Islet of Langerhans (tissue), 1 donor: ENCODE data around the gene TCP10L.
"Not testable (repeated sequence)": the region's sequence is repeated elsewhere in the genome, so short reads cannot be mapped to it uniquely, and the experiment has no call there.

Experiments
- FAIRE-seq: peaks from one replicate; lab custom pipeline; 2011; peaks lifted over from hg19 to GRCh38; lab: Jason Lieb, UNC

The TCP10L gene

DNA sequence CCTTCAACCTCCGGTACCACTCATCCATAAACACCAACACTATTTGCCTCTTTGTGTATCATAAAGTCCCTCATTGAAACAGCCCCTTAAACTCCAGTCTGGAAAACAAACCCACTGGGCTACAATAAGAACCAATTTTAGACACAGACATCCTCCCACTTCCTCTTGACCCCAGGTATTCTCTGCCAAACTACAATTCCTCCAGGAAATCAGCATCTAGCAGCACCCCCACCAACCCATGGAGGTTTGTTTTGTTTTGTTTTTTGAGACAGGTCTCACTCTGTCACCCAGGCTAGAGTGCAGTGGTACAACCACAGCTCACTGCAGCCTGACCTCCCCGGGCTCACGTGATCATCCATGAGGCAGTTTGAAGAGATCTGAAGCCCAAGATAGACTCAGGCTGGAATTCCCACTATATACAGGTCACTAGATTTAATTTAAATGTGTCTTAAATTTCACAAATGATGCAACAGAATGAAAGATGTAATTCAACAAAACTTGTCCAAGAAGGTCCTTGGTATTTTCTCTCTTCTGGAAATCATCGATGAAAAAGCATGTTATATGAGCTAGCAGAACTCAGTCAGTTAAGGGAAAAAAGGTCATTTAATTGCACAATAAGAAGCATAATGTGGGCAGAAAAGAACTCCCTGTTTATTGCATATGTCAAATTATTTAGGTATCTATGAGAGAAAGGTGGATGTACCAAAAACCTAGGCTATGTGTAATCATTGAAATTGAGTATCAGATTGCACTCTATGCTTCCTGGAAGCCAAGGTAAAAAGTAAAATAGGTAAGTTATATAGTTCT lies 30.3 kb downstream of the TCP10L start:
- FAIRE-seq, result no peak

DNA sequence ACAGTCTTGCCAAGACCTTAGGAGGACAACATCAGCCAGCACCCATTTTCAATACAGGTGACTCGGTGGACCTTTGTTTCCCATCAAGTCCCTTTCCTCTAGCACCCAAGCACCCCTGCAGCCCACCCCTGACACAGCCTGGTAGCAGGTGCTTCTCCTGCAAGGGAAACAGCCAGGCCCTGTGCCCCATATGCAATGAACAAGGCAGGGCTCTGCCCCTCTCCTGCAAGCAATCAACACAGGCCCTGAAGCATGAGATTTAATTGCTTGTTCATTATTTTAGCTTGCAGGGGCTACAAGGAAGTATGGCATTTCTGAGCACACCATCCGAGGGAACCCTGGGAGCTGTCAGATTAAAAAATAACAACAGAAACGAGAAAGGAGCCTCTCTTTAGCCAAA lies 35.4 kb downstream of the TCP10L start:
- FAIRE-seq, result no peak

DNA sequence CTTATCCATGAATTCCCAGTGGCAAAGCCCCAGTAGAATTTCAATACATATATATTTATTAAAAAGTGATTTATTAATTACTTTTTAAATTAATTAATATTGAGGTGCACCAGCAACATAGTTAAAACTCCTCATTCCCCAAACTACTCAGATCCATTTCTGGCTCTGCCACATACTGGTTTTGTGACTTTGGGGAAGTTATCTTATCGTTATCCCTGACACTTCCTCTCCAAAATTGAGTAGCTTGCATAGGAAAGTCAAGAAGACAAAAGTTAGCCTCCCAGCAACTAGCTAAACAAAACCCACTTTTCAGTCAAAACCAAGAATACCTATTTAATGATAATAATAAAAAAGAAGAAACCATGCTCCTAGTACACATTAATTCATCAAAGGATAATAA lies 35.9 kb downstream of the TCP10L start:
- FAIRE-seq, result no peak

DNA sequence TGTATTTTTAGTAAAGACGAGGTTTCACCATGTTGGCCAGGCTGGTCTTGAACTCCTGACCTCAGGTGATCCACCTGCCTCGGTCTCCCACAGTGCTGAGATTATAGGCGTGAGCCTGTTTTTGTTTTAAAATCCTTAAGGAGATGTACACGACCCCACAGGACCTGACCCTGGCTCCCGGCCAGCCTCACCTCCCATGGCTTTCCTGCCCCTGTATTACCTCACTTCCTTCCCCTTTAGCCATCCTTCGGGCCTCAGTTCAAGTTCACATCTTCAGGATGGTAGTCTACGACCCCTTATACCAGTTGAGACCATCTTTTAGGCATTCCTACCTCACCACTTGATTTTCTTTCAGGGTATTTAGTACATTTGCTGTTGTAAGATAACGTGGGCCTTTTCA lies 36.3 kb downstream of the TCP10L start:
- FAIRE-seq, result no peak

DNA sequence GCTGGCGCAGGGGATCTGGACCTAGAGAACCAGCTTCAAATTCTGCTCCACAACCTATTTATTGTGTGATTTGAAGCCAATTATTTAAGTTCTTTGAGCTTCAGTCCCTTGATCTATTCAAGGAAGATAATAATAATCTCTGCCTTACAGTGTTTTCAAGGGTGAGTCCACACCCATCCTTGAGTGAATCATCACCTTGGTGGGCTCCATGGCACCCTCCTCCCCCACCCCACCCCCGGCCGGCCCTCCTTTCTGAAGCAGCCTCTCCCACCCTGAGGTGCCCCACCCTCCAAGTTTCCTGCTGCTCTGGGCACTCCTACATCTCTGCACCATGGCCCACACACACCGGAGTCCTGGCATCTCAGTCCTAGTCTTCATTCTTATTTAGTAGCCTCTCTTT lies 38.3 kb downstream of the TCP10L start:
- no peak for FAIRE-seq

DNA sequence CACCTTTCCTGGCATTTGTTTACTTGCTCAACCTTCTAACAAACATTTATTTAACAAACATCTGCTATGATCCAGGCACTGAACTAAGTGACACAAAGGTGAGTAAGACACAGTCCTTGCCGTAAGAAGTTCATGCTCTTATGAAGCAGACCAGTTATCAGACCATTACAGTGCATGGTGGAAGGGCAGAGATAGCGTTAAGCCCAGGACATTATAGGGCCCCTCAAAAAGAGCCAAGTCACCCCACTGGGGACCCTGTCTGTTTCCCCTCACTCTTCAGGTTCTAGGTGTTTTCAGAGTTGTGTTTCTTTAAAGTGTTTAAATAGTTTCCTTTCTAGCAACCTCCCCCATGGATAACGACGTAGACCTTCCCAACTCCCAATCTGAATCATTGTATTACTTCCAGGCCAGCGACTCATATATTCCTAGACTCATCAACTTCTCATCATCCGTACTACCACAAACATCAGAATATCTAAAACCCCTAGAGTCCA lies 39.3 kb downstream of the TCP10L start:
- no peak for FAIRE-seq

DNA sequence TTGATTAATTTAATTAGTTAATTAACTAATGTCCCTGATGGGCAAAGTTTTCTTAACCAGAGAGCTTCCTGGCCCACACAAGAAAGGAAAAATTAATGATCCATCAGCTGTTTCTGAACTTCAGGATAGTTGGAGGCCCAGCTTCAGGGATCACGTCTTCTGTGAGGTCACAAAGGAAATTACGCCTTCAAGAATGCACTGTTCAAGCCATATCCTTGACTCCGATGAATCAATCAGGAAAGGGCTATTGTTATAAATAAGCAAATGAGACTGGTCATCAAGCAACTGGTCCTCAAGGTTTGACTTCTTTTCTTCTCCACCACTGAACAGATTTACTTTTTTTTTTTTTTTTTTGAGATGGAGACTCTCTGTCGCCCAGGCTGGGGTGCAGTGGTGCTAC lies 40.6 kb downstream of the TCP10L start:
- FAIRE-seq, result no peak

DNA sequence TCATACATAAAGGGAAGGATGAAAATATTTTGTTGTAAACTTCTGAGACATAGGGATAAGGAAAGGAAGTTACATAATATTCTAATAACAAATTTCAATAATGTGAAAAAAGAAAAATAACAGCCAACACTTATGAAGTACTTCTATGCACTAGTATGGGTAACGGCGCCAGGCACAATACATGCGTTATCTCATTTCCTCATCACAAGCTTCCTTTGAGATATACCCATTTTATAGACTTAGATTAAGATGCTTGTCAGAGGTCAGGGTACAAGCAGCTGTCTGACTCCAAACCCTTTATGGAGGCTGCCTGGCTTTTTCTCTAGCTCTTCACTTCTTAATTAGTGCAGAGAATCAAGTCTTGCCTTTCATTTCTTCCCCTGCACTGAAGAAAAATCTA lies 41.3 kb downstream of the TCP10L start:
- FAIRE-seq, result no peak

DNA sequence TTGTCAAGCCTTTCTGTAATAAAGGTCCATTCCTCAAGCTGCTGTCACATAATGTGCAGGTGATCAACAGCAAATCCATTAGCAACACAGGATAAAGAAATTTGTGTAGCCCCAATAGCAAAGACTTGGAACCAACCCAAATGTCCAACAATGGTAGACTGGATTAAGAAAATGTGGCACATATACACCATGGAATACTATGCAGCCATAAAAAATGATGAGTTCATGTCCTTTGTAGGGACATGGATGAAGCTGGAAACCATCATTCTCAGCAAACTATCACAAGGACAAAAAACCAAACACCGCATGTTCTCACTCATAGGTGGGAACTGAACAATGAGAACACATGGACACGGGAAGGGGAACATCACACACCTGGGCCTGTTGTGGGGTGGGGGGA lies 42.3 kb downstream of the TCP10L start:
- not testable (repeated sequence) for FAIRE-seq

DNA sequence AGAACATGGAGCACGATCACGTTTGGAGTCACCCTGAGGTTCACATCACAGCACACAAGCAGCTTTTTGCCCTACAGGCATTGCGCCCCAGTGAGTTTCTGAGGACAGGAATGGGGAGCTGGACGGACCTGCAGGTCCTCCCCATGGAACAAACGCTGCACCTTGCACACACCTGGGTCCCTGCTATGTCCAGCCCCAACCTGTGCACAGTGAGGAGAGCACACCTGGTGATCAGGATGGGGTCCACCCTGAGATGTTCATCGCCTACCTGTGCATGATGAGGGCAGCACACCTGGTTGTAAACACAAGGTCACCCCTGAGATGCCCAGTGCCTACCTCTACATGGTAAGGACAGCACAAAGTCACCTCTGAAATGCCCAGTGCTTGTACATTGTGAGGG lies 45.9 kb downstream of the TCP10L start:
- no peak for FAIRE-seq

DNA sequence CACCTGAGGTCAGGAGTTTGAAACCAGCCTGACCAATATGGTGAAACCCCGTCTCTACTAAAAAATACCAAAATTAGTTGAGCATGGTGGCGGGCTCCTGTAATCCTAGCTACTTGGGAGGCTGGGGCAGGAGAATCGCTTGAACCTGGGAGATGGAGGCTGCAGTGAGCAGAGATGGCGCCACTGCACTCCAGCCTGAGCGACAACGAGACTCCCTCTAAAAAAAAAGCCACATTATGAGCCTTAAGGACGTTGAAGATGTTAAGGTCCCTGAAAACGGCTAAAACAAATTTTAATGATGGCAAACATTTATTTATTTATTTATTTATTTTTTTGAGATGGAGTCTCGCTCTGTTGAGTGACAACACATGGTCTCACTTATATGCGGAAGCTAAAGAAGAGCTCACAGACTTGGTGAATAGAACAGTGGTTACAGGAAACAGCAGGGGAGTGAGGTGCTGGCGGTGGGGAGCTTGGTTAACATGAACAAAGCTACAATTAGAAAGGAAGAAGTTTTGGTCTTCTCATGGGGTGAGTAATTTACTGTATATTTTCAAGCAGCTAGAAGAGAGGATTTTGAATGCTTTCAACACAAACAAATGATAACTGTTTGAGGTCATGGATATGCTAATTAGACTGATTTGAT lies 47.1 kb downstream of the TCP10L start:
- no peak for FAIRE-seq

DNA sequence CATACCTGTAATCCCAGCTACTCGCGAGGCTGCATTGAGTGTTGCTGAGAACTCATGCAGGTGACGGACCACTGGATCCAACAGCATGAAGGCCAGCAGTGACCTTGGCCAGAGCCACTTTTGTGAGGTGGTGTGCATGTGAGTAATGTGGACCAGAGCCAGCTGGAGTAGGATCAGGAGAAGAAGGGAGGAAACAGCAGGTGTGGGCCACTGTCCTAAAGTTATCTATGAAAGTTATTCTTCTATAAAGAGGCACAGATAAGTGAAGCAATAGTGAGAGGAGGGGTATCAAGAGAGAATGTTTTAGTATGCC lies 47.8 kb downstream of the TCP10L start:
- FAIRE-seq, result no peak

DNA sequence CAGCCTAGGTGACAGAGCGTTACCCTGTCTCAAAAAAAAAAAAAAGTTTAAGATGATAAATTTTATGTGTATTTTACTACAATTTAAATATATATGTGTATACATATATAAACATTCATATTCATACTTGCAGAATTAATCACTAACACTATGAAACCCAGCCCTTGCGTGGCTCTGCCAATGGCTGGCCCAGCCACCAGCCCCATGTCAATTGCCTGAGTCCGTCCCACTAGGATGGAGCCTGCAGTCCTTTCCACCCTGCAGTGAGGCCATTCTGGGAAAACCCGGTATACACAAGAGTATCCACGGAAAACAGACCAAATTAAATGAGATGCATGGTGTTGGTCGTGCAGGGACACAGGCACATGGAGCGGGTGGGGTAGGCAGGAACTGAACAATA lies 49.7 kb downstream of the TCP10L start:
- FAIRE-seq, result no peak

DNA sequence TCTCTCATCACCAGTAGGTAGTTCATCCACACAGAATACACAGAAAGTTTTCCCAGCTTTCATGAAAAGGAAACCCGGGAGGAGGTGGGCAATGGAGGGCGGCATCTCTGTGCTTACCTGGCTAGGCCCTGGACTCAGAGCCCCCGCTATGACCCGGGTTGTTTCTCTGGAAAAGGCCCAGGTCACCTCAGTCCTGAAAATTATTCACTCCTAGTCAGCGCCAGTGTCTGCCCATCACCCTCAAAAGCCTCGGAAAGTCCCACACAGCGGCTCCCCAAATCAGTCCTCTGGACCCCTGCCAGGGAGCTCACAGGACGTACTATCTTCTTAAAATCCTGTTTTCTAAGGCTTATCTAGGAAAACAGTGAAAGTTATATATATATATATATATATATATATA lies 51.2 kb downstream of the TCP10L start:
- FAIRE-seq, result no peak

DNA sequence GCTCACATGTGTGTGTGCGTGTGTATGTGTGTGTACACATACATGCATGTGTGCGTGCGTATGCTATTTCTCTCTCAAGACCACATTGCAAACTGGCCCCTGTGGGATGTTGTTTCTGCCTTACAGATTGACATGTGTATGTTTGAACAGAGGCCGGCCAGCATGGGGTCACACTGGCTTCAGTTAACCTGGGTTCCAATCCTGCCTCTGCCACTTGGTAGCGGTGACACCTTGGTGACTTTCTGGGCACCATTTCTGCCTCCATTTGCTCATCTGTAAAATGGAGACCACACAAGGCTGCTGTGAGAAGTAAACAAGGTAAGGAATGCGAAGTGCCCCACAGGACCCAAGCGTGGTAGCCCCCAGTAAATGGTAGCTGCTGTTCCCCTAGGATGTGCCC lies 51.7 kb downstream of the TCP10L start:
- no peak for FAIRE-seq

DNA sequence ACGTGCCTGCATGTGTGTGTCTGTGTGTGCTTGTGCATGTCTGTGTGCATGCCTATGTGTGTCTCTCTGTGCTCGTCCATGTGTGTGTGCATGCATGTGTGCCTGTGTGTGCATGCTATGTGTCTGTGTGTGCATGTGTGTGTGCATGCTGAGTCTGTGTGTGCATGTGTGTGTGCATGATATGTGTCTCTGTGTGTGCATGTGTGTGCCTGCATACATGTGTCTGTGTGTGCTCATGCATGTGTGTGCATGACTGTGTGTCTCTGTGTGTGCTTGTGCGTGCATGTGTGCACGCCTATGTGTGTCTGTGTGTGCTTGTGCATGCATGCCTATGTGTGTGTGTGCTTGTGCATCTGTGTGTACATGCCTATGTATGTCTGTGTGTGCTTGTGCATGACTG lies 52.3 kb downstream of the TCP10L start:
- FAIRE-seq, result no peak

DNA sequence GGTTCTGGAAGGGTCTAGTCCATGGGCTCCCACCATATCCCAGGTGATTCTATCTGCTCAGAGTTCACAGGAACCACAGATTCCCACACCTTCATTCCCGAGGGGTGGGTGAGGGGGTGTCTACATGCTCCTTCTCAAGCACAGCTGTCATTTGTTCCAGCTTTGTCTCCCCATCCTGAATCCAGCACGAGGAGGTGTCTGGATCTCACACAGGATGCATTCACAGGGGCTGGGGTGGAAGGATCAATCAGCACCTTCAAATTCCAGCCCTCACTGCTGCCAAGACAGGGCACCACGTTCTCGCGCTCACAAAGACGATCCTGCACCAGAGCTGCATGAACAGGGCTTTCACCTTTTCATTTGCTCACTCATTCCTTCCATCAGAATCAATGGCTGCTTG lies 52.7 kb downstream of the TCP10L start:
- no peak for FAIRE-seq

DNA sequence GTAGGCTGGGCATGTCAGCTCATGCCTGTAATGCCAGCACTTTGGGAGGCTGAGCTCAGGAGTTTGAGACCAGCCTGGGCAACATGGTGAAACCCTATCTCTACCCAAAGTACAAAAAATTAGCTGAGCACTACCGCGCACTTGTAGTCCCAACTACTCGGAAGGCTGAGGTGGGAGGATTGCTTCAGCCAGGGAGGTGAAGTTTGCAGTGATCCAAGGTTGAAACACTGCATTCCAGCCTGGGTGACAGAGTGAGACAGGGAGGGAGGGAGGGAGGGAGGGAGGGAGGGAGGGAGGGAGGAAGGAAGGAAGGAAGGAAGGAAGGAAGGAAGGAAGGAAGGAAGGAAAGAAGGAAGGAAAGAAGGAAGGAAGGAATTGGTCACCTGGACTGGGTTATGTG lies 53.8 kb downstream of the TCP10L start:
- FAIRE-seq, result not testable (repeated sequence)

DNA sequence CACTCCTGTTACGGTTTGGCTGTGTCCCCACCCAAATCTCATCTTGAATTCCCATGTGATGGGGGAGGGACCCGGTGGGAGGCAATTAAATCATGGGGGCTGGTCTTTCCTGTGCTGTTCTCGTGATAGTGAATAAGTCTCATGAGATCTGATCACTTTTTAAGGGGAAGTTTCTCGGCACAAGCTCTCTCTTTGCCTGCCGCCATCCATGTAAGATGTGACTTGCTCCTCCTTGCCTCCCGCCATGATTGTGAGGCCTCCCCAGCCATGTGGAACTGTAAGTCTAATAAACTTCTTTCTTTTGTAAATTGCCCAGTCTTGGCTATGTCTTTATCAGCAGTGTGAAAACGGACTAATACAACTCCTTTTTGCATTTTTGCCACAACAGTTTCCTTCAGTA lies 54.5 kb downstream of the TCP10L start:
- not testable (repeated sequence) for FAIRE-seq

DNA sequence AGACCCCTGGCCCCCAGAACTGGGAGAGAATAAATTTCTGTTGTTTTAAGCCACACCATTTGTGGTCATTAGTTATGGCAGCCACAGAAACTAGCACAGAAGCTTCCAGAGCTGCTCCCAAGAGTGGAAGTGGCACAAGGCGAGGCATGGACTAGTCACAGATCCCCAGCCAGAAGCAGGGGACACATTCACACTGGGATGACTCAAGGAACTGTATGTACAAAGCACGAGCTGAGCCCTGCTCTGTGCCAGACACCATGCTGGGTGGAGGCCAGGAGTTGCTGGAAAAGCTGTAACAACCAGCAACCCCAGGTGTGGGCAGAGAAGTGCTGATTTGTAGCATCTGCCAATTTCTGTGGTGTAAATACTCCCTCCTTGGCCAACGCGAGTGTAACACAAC lies 55.6 kb downstream of the TCP10L start:
- no peak for FAIRE-seq

DNA sequence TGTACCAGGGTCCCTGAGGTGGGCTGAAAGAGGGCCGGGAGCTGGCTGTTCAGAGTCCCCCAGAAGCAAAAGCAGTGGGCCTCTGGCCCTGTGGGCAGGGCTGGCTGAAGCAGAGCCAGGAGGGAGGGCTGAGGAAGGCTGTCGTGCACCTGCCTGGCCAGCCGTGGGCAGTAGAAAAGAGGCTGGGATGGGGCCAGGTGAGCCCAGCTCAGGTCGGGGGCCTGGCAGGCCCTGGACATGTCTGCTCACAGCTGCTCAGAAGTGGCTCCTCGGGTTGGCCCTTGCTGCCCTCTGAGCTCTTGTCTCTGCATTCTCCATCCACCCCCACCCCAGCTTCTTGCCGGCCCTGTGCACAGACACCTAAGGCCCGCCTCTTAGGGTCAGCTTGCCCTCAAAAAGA lies 60.0 kb downstream of the TCP10L start:
- no peak for FAIRE-seq

DNA sequence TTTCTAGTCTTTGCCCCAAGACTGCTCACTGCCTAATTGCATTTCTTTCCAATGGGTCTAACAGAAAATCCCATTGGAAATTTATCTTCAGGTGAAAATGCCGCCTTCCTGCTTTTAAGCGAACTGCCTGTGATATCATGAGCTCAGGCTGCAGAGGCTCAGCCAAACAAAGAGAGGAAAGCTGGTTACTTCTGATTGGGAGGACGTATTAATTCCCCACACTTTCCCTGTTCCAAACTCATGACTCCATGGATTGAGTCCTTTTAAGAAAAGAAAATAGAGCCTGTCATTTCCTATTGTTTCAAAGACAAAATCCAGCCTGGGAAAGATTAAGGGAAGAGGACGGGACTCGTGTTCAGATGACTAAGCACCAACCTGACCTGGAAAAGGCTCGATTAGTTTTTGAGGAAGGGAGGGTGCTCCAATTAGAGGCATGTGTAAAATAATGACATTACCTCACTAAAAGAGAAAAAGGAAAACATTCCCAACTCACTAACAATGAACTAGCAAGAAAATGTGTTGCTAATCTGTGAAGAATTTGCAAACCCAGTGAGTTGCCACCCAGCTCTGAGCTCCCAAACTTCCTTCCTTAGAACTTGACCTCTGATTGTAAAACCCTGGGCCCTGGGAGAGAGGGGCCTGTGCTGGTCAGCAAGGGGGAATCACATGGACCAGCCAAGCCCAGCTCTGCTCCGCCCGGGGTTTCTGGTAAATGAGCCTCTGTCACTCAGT lies 61.2 kb downstream of the TCP10L start:
- FAIRE-seq, result no peak
